Hepatocyte (in vitro differentiated cells): ENCODE data around the gene CDK5. TPM values are rescaled to one million over a fixed set of nuclear protein-coding genes. Genes with fewer than 3 reads are reported as not detected.

Experiments used
- DNase-seq: peaks from one replicate; pipeline ENCODE4 v3.0.0-alpha.2; 2016; ENCODE audit warnings: low spot score
- H2AFZ ChIP-seq: fragments of 200-600 bp; sonication (generic); 2 replicates; pipeline ENCODE4 v1.6.0; 2016; ENCODE audit warnings: antibody characterized with exemption, mild to moderate bottlenecking
- H3K27ac ChIP-seq: fragments of 200-600 bp; sonication (generic); 2 replicates; pipeline ENCODE4 v1.5.1; 2016; ENCODE audit warnings: mild to moderate bottlenecking
- H3K27me3 ChIP-seq: fragments of 200-600 bp; sonication (generic); 2 replicates; pipeline ENCODE4 v1.6.1; 2016
- H3K36me3 ChIP-seq: fragments of 200-600 bp; sonication (generic); replicated peaks from 2 replicates; pipeline ENCODE4 v1.5.1; 2016; ENCODE audit warnings: low read depth; ENCODE audit not compliant: insufficient read depth
- H3K4me1 ChIP-seq: fragments of 200-600 bp; sonication (generic); 2 replicates; pipeline ENCODE4 v1.5.1; 2016; ENCODE audit warnings: mild to moderate bottlenecking, moderate library complexity; ENCODE audit not compliant: insufficient read depth
- H3K4me2 ChIP-seq: fragments of 200-600 bp; sonication (generic); 2 replicates; pipeline ENCODE4 v1.6.0; 2016
- H3K4me3 ChIP-seq: fragments of 200-600 bp; sonication (generic); 2 replicates; pipeline ENCODE4 v1.5.1; 2016; ENCODE audit warnings: mild to moderate bottlenecking
- H3K79me2 ChIP-seq: fragments of 200-600 bp; sonication (generic); 2 replicates; pipeline ENCODE4 v1.6.0; 2017; ENCODE audit warnings: mild to moderate bottlenecking
- H3K9me2 ChIP-seq: fragments of 200-600 bp; sonication (generic); replicated peaks from 2 replicates; pipeline ENCODE4 v1.6.0; 2017; ENCODE audit warnings: mild to moderate bottlenecking; ENCODE audit not compliant: insufficient read depth
- H3K9me3 ChIP-seq: fragments of 200-600 bp; sonication (generic); 2 replicates; pipeline ENCODE4 v1.5.1; 2016; ENCODE audit warnings: low read depth, mild to moderate bottlenecking
- H4K20me1 ChIP-seq: fragments of 200-600 bp; sonication (generic); 2 replicates; pipeline ENCODE4 v1.6.0; 2016; ENCODE audit warnings: mild to moderate bottlenecking; ENCODE audit not compliant: insufficient read depth, poor library complexity, severe bottlenecking
- EZH2 ChIP-seq: fragments of 200-600 bp; sonication (generic); IDR thresholded peaks from 2 replicates; pipeline ENCODE4 v1.6.1; 2016; ENCODE audit warnings: antibody characterized with exemption, mild to moderate bottlenecking, borderline replicate concordance
- EZH2phosphoT487 ChIP-seq: fragments of 200-600 bp; sonication (generic); IDR thresholded peaks from one replicate; pipeline ENCODE4 v1.6.1; 2018; ENCODE audit warnings: antibody characterized with exemption, mild to moderate bottlenecking, low read depth, moderate library complexity; ENCODE audit not compliant: unreplicated experiment, severe bottlenecking
- WGBS: methylation state at CpG from one replicate; pipeline ENCODE4 v1.1.6; 2016; ENCODE audit warnings: low lambda C conversion rate; ENCODE audit errors: missing lambda C conversion rate; 5-methylcytosine and 5-hydroxymethylcytosine counted together
- polyA plus RNA-seq: library from polyadenylated mRNA; unstranded; fragments of >200 nt; fragmentation: Nextera tagmentation; extraction: Ambion mirVana; gene quantifications from 2 replicates; pipeline ENCODE4 v1.2.1, GENCODE V29; 2016
- total RNA-seq: library from RNA; depleted of rRNA; stranded (reverse); fragments of >200 nt; gene quantifications from 2 replicates; pipeline ENCODE4 v1.2.3, GENCODE V29; 2014
- TF ChIP-seq, protein P1 (sequence below): fragments of 200-600 bp; sonication (generic); IDR thresholded peaks from 2 replicates; pipeline ENCODE4 v1.5.1; 2016; ENCODE audit warnings: antibody characterized with exemption, mild to moderate bottlenecking; ENCODE audit not compliant: poor library complexity

Gene CDK5
- total and polyA plus RNA-seq, 2 experiments from 2014 or later: 17.4 to 29.4 TPM

DNA sequence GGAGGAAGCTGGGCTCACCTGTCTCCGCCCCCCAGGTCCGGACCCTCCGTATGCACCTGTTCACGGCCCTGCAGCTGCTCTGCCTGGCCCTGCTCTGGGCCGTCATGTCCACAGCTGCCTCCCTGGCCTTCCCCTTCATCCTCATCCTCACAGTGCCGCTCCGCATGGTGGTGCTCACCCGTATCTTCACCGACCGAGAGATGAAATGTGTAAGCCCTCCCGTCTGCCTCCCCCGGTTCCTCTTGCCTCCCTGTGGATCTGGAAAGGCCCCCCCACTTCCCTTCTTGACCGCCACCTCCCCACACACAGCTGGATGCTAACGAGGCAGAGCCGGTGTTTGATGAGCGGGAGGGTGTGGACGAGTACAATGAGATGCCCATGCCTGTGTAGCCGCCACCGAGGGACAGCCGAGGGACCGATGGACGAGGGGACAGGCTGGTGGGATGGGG, 18.3 kb upstream of the CDK5 start:
- Histone ChIP-seq H3K27ac (no peak overlapping the region), H2AFZ (no peak overlapping the region), H4K20me1 (no peaks in the 10 kb centered on the region), H3K9me2 (no peaks in the 10 kb centered on the region), H3K9me3 (no peaks in the 10 kb centered on the region), H3K4me3 (no peak overlapping the region), H3K79me2 (peaks cover 21% of the 10 kb centered on the region), H3K36me3 (no peaks in the 10 kb centered on the region), H3K4me2 (no peak overlapping the region), H3K4me1 (peaks cover 24% of the 10 kb centered on the region), H3K27me3 (no peaks in the 10 kb centered on the region)
- no peak for TF ChIP-seq EZH2
- TF ChIP-seq, protein P1, sequence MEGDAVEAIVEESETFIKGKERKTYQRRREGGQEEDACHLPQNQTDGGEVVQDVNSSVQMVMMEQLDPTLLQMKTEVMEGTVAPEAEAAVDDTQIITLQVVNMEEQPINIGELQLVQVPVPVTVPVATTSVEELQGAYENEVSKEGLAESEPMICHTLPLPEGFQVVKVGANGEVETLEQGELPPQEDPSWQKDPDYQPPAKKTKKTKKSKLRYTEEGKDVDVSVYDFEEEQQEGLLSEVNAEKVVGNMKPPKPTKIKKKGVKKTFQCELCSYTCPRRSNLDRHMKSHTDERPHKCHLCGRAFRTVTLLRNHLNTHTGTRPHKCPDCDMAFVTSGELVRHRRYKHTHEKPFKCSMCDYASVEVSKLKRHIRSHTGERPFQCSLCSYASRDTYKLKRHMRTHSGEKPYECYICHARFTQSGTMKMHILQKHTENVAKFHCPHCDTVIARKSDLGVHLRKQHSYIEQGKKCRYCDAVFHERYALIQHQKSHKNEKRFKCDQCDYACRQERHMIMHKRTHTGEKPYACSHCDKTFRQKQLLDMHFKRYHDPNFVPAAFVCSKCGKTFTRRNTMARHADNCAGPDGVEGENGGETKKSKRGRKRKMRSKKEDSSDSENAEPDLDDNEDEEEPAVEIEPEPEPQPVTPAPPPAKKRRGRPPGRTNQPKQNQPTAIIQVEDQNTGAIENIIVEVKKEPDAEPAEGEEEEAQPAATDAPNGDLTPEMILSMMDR: no peak
- TF ChIP-seq EZH2phosphoT487: no peak
- 90% methylated on average over 19 of the region's 22 CpGs for WGBS
- no peak for DNase-seq

- TF ChIP-seq, protein P1: no peak
- TF ChIP-seq EZH2 (no peak), EZH2phosphoT487 (no peak)
- Histone ChIP-seq H3K27me3 (no peaks in the 10 kb centered on the region), H3K4me3 (no peak overlapping the region), H2AFZ (no peak overlapping the region), H3K4me2 (no peak overlapping the region), H3K27ac (no peak overlapping the region), H3K4me1 (peaks cover 22% of the 10 kb centered on the region), H4K20me1 (no peaks in the 10 kb centered on the region), H3K9me2 (no peaks in the 10 kb centered on the region), H3K9me3 (no peaks in the 10 kb centered on the region), H3K36me3 (no peaks in the 10 kb centered on the region), H3K79me2 (peaks cover 21% of the 10 kb centered on the region)
- 93% methylated on average over 7 of the region's 7 CpGs for WGBS
- no peak for DNase-seq
Observed at GRCh38 chr7:151075662-151075971, 17.9 kb upstream of the CDK5 start.

DNA sequence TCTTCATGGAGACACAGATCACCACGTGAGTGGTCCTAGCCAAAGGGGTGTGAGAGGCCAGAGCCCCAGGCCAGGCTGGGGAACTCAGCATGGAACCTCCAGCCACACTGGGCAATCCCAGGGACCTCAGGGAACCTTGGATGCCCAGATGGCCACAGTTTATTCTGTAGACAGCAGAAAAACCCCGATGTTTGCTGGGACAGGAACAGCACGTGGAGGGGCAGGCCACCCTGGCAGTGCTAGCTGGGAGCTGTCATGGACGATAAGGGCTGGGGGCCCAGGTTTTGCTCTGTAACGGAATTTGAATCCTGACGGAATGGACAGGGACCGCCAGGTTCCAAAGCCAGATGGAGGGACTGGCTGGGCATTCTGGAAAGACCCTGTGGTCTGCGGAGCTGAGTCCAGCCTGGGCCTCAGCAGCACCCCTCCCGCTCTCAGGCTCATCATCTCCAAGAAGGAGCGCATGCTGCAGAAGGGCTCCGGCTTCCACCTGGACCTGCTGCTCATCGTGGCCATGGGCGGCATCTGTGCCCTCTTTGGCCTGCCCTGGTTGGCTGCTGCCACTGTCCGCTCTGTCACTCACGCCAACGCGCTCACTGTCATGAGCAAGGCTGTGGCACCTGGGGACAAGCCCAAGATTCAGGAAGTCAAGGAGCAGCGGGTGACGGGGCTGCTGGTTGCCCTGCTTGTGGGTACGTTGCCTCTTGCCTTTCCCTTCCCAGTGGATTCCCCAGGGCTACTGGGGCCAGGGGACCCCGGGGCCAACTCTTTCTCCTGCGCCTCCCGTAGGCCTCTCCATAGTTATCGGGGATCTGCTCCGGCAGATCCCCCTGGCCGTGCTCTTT, 17.3 kb upstream of the CDK5 start:
- no peak overlapping the region for H3K4me2 ChIP-seq
- H4K20me1 ChIP-seq: no peaks in the 10 kb centered on the region
- H3K27me3 ChIP-seq: no peaks in the 10 kb centered on the region
- peaks cover 17% of the 10 kb centered on the region for H3K79me2 ChIP-seq
- 94% methylated on average over 26 of the region's 26 CpGs for WGBS
- H2AFZ ChIP-seq: no peak overlapping the region
- H3K9me2 ChIP-seq: no peaks in the 10 kb centered on the region
- no peak overlapping the region for H3K27ac ChIP-seq
- H3K9me3 ChIP-seq: no peaks in the 10 kb centered on the region
- H3K36me3 ChIP-seq: no peaks in the 10 kb centered on the region
- TF ChIP-seq EZH2 (no peak), EZH2phosphoT487 (no peak)
- TF ChIP-seq, protein P1: no peak
- H3K4me1 ChIP-seq: peaks cover 22% of the 10 kb centered on the region
- H3K4me3 ChIP-seq: no peak overlapping the region
- no peak for DNase-seq
